K562 (cell line): ENCODE data around the gene ZFYVE26.

Experiments used
- FOXA1 ChIP-seq: fragments of 450-650 bp; IDR thresholded peaks from 2 replicates; pipeline ENCODE4 v1.6.1; 2016; ENCODE audit warnings: mild to moderate bottlenecking, borderline replicate concordance
- NFXL1 ChIP-seq: fragments of 450-650 bp; formaldehyde crosslinking; IDR thresholded peaks from 2 replicates; pipeline ENCODE4 v1.4.0; 2021; ENCODE audit warnings: mild to moderate bottlenecking
- RCOR1 ChIP-seq, 2 experiments: IDR thresholded peaks; 2 replicates each; pipeline ENCODE4 v1.6.1; 2012; ENCODE audit warnings: low read depth in 2 of 2, low read length in 2 of 2, borderline replicate concordance in 1 of 2, improper control_type of control experiment in 1 of 2
- STAG1 ChIP-seq: sonication (generic); formaldehyde crosslinking; IDR thresholded peaks from 2 replicates; pipeline ENCODE4 v1.5.0; 2020; ENCODE audit warnings: missing genetic modification reagents, borderline replicate concordance
- TF ChIP-seq, protein P1 (sequence below), 2 experiments: fragments of 450-650 bp; formaldehyde crosslinking in 1 of 2; IDR thresholded peaks; 2 replicates each; pipeline versions ENCODE4 v1.4.0 to v1.6.1; 2014 to 2020; ENCODE audit warnings: mild to moderate bottlenecking in 2 of 2, borderline replicate concordance in 1 of 2, low read depth in 1 of 2
- TF ChIP-seq, protein P2 (sequence below), 2 experiments: fragments of 450-650 bp; IDR thresholded peaks; 2 replicates each; pipeline ENCODE4 v1.6.1; 2016
- TF ChIP-seq, protein P3 (sequence below): fragments of 450-650 bp; IDR thresholded peaks from 2 replicates; pipeline ENCODE4 v1.6.1; 2016

DNA sequence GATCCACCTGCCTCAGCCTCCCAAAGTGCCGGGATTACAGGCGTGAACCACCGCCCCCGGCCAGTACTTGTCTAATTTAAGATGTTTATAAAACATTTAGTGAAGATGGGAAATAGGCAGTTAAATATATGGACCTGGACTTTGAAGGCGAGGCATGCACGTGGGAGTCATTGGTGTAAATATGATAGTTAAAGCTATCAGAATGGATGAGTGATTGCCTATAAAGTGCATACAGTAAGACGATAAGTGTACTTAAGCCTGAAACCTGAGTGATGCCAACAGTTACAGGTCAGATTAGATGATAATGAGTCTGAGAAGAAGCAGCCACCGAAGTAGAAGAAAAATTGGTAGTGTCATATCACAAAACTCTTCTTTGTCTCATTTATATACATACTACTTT is 14.7 kb upstream of the ZFYVE26 start:
- no peak for TF ChIP-seq STAG1 (CRISPR knock-in tag)
- no peak for TF ChIP-seq NFXL1 (CRISPR knock-in tag)
- TF ChIP-seq, protein P1, sequence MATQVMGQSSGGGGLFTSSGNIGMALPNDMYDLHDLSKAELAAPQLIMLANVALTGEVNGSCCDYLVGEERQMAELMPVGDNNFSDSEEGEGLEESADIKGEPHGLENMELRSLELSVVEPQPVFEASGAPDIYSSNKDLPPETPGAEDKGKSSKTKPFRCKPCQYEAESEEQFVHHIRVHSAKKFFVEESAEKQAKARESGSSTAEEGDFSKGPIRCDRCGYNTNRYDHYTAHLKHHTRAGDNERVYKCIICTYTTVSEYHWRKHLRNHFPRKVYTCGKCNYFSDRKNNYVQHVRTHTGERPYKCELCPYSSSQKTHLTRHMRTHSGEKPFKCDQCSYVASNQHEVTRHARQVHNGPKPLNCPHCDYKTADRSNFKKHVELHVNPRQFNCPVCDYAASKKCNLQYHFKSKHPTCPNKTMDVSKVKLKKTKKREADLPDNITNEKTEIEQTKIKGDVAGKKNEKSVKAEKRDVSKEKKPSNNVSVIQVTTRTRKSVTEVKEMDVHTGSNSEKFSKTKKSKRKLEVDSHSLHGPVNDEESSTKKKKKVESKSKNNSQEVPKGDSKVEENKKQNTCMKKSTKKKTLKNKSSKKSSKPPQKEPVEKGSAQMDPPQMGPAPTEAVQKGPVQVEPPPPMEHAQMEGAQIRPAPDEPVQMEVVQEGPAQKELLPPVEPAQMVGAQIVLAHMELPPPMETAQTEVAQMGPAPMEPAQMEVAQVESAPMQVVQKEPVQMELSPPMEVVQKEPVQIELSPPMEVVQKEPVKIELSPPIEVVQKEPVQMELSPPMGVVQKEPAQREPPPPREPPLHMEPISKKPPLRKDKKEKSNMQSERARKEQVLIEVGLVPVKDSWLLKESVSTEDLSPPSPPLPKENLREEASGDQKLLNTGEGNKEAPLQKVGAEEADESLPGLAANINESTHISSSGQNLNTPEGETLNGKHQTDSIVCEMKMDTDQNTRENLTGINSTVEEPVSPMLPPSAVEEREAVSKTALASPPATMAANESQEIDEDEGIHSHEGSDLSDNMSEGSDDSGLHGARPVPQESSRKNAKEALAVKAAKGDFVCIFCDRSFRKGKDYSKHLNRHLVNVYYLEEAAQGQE (IDR thresholded peaks at IDR 0.05; ENCODE audit: borderline replicate concordance) = no peak
- TF ChIP-seq, protein P1 (CRISPR knock-in tag; IDR thresholded peaks at IDR 0.05; ENCODE audit: low read depth) = no peak
- TF ChIP-seq, protein P2, sequence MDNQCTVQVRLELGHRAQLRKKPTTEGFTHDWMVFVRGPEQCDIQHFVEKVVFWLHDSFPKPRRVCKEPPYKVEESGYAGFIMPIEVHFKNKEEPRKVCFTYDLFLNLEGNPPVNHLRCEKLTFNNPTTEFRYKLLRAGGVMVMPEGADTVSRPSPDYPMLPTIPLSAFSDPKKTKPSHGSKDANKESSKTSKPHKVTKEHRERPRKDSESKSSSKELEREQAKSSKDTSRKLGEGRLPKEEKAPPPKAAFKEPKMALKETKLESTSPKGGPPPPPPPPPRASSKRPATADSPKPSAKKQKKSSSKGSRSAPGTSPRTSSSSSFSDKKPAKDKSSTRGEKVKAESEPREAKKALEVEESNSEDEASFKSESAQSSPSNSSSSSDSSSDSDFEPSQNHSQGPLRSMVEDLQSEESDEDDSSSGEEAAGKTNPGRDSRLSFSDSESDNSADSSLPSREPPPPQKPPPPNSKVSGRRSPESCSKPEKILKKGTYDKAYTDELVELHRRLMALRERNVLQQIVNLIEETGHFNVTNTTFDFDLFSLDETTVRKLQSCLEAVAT (IDR thresholded peaks at IDR 0.05) = no peak
- TF ChIP-seq, protein P3, sequence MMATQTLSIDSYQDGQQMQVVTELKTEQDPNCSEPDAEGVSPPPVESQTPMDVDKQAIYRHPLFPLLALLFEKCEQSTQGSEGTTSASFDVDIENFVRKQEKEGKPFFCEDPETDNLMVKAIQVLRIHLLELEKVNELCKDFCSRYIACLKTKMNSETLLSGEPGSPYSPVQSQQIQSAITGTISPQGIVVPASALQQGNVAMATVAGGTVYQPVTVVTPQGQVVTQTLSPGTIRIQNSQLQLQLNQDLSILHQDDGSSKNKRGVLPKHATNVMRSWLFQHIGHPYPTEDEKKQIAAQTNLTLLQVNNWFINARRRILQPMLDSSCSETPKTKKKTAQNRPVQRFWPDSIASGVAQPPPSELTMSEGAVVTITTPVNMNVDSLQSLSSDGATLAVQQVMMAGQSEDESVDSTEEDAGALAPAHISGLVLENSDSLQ = no peak
- no peak for TF ChIP-seq FOXA1
- no peak for TF ChIP-seq RCOR1 (IDR thresholded peaks at IDR 0.05; ENCODE audit: borderline replicate concordance in 1 of 2, low read depth in 2 of 2, low read length in 2 of 2)
